ENCODE data around the gene PROSER1. TPM values are rescaled to one million over a fixed set of nuclear protein-coding genes. Genes with fewer than 3 reads are reported as not detected.

Gene PROSER1
- total and polyA plus RNA-seq, 2 of the 4 experiments (the other 2 are of a cell fraction), result 2.0 to 13.4 TPM

GRCh38 chr13:38993381-38993780, 44.5 kb downstream of the PROSER1 start:
- H3K27ac ChIP-seq (ENCODE audit: insufficient read depth, low read length), result no peak overlapping the region
- no peak overlapping the region for H4K91ac ChIP-seq (ENCODE audit: insufficient read depth, low read depth, low read length)
- H3K4me2 ChIP-seq (ENCODE audit: low read depth, low read length), result no peak overlapping the region
- dilution Hi-C loops (cut with HindIII; ENCODE audit: low sequenced_read_pairs, unreplicated experiment) (no loop called here), in situ Hi-C loops (cut with MboI; ENCODE audit: low sequenced_read_pairs) (no loop called here), intact Hi-C loops (cut with micrococcal nuclease) (no loop called here)
- no TSS peak for BruUV-seq (replicated peaks)
- no peak overlapping the region for H4K8ac ChIP-seq (ENCODE audit: low read depth in 2 of 2, low read length in 2 of 2)
- no peak overlapping the region for H2BK15ac ChIP-seq (ENCODE audit: low read depth, low read length)
- H4K20me1 ChIP-seq (ENCODE audit: insufficient read depth, low read length), result no peaks in the 10 kb centered on the region
- no peak overlapping the region for H3K4ac ChIP-seq (ENCODE audit: low read depth, low read length)
- no peak overlapping the region for H2AFZ ChIP-seq (replicated peaks; ENCODE audit: low read length, poor library complexity)
- H4K5ac ChIP-seq (ENCODE audit: low read depth, low read length), result no peak overlapping the region
- H3K9ac ChIP-seq (ENCODE audit: low read depth, low read length), result no peak overlapping the region
- TF ChIP-seq CTCF (conservative IDR thresholded peaks at IDR 0.05; ENCODE audit: low read depth, low read length) (no peak), FOS (IDR thresholded peaks at IDR 0.05; ENCODE audit: low read depth, low read length) (no peak), SMC3 (IDR thresholded peaks at IDR 0.05; ENCODE audit: low read depth, low read length) (no peak), MAFK (IDR thresholded peaks at IDR 0.05; ENCODE audit: low read depth, low read length) (no peak), MXI1 (IDR thresholded peaks at IDR 0.05; ENCODE audit: borderline replicate concordance, low read depth, low read length) (no peak), USF2 (IDR thresholded peaks at IDR 0.05; ENCODE audit: low read depth, low read length) (no peak), POLR2A (IDR thresholded peaks at IDR 0.05; ENCODE audit: low read depth, low read length) (no peak), BHLHE40 (IDR thresholded peaks at IDR 0.05; ENCODE audit: low read depth, low read length) (no peak)
- no peak for DNase-seq
- no peaks in the 10 kb centered on the region for H3K79me1 ChIP-seq (ENCODE audit: low read depth in 1 of 2, low read length in 2 of 2)
- CTCF ChIA-PET, result no interaction called here
- H3K23ac ChIP-seq (ENCODE audit: low read depth, low read length), result no peak overlapping the region
- ATAC-seq (ENCODE audit: low read depth), result no peak
- no peaks in the 10 kb centered on the region for H3K36me3 ChIP-seq (ENCODE audit: control insufficient read depth, insufficient read depth, low read length)
- H2AK9ac ChIP-seq (replicated peaks; ENCODE audit: low read depth, low read length, poor library complexity), result no peak overlapping the region
- H2BK120ac ChIP-seq (ENCODE audit: low read depth, low read length), result no peak overlapping the region
- H3K27me3 ChIP-seq (ENCODE audit: control insufficient read depth, insufficient read depth, low read length), result no peaks in the 10 kb centered on the region
- no peaks in the 10 kb centered on the region for H3K9me1 ChIP-seq (ENCODE audit: insufficient read depth, low read length)
- WGBS, 2 experiments (ENCODE audit: extremely low coverage in 2 of 2, insufficient read length in 1 of 2), result 53% methylated on average over 2 of the region's 4 CpGs; no CpG with 5 or more reads in 1 of the 2 experiments
- H3K18ac ChIP-seq (ENCODE audit: low read depth, low read length), result no peak overlapping the region
- POLR2A ChIA-PET (ENCODE audit: unreplicated experiment), result interaction anchor here (0.6 kb wide), 1 partner anchor 78 kb away, joined by 3 read pairs; no protein-coding TSS in a partner anchor
- H2BK5ac ChIP-seq (ENCODE audit: low read depth, low read length, poor library complexity, severe bottlenecking), result no peak overlapping the region
- H3K14ac ChIP-seq (replicated peaks; ENCODE audit: low read depth, low read length), result no peak overlapping the region
- H2BK20ac ChIP-seq (ENCODE audit: low read depth, low read length), result no peak overlapping the region
- H3K56ac ChIP-seq (ENCODE audit: extremely low read depth, insufficient read depth, low read length), result no peak overlapping the region
- no peak overlapping the region for H2AK5ac ChIP-seq (ENCODE audit: low read depth, low read length)
- H3K4me1 ChIP-seq (ENCODE audit: control insufficient read depth, insufficient read depth, low read length), result no peaks in the 10 kb centered on the region
- H3K4me3 ChIP-seq (ENCODE audit: insufficient read depth, low read depth, low read length), result no peak overlapping the region
- H3K9me3 ChIP-seq (ENCODE audit: control insufficient read depth, insufficient read depth, low read length), result no peaks in the 10 kb centered on the region
